ENCODE data around the gene VSIG10L.

VSIG10L gene

GRCh38 chr19:51321799-51322198, 20.1 kb downstream of the VSIG10L start:
- no peak for DNase-seq (ENCODE audit: low read depth)
- H3K4me3 ChIP-seq (ENCODE audit: low read depth, low read length) = no peak overlapping the region

DNA sequence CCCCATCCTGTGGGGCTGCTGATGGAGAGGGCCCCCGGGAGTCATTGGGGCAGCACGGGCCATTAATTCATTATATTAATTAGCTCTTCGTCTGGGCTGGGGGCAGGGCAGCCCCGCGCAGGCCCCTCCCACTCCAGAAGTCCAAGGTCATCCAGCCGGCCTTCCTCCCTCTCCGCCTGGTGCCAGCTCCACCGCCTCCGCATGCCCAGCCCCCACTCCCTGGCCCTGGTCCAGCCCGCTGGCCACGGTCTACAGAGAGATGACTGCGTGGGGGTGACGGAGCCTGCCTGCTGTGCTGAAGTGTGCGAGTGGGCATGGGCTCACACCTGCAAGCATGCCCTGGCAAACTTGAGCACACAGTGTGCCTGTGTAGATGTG, 21.7 kb downstream of the VSIG10L start:
- TF ChIP-seq, protein P1, sequence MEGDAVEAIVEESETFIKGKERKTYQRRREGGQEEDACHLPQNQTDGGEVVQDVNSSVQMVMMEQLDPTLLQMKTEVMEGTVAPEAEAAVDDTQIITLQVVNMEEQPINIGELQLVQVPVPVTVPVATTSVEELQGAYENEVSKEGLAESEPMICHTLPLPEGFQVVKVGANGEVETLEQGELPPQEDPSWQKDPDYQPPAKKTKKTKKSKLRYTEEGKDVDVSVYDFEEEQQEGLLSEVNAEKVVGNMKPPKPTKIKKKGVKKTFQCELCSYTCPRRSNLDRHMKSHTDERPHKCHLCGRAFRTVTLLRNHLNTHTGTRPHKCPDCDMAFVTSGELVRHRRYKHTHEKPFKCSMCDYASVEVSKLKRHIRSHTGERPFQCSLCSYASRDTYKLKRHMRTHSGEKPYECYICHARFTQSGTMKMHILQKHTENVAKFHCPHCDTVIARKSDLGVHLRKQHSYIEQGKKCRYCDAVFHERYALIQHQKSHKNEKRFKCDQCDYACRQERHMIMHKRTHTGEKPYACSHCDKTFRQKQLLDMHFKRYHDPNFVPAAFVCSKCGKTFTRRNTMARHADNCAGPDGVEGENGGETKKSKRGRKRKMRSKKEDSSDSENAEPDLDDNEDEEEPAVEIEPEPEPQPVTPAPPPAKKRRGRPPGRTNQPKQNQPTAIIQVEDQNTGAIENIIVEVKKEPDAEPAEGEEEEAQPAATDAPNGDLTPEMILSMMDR (conservative IDR thresholded peaks at IDR 0.05; ENCODE audit: low read depth, low read length) = no peak
- H3K4me3 ChIP-seq (ENCODE audit: low read depth, low read length) = no peak overlapping the region
- DNase-seq (ENCODE audit: low read depth) = no peak

More at GRCh38 chr19:51321799-51322198, 20.1 kb downstream of the VSIG10L start:
- TF ChIP-seq, protein P1 (conservative IDR thresholded peaks at IDR 0.05; ENCODE audit: low read depth, low read length) = no peak

GRCh38 chr19:51319649-51320279, 22.2 kb downstream of the VSIG10L start:
- TF ChIP-seq, protein P1 (conservative IDR thresholded peaks at IDR 0.05; ENCODE audit: low read depth, low read length) = no peak
- DNase-seq (ENCODE audit: low read depth) = no peak
- no peak overlapping the region for H3K4me3 ChIP-seq (ENCODE audit: low read depth, low read length)

DNA sequence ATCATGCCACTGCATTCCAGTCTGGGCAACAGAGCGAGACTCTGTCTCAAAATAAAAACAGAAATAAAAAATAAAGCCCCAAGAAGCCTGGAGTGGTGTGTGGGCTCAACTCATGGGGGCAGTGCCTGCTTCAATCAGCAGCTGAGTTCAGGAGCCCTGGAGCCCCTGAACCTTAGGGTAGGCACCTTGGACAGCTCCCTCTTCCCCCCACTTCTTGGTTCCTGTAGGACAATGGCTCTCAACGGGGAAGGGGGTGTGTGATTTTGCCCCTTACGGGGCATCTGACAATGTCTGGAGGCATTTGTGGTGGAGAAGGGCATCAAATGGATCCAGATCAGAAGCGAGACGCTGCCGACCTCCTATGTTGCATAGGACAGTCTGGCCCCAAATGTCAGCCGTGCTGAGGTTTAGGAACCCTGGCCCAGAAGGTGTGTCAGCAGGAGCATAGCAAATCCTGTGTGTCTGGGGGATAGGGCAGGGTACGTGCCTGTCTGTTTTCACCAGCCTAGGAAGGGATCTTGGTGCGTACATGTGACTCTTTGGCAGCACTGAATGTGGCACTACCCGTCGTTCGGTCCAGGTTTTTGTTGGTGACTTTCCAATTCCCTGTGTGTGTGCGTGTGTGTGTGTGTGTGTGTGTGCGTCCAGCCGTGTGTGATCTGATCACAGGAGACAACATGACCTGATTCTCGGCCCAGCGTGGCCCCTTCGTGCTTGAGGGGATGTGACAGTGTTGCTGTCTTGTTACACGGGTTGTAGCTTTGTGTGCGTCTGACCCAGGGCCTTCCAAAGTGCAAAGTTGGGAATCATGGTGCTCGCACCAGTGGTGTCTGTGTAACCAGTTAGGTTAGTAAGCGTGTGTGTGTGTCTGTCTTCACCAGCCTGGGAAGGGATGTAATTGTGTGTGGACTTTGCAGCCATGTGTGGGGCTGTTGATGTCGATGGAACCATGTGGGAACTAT, 23.0 kb downstream of the VSIG10L start:
- DNase-seq (ENCODE audit: low read depth) = no peak
- no peak overlapping the region for H3K4me3 ChIP-seq (ENCODE audit: low read depth, low read length)
- TF ChIP-seq, protein P1 (conservative IDR thresholded peaks at IDR 0.05; ENCODE audit: low read depth, low read length) = no peak

- TF ChIP-seq, protein P1 (conservative IDR thresholded peaks at IDR 0.05; ENCODE audit: low read depth, low read length) = no peak
- H3K4me3 ChIP-seq (ENCODE audit: low read depth, low read length) = no peak overlapping the region
- DNase-seq (ENCODE audit: low read depth) = no peak
Observed at GRCh38 chr19:51317968-51318367, 24.0 kb downstream of the VSIG10L start.

DNA sequence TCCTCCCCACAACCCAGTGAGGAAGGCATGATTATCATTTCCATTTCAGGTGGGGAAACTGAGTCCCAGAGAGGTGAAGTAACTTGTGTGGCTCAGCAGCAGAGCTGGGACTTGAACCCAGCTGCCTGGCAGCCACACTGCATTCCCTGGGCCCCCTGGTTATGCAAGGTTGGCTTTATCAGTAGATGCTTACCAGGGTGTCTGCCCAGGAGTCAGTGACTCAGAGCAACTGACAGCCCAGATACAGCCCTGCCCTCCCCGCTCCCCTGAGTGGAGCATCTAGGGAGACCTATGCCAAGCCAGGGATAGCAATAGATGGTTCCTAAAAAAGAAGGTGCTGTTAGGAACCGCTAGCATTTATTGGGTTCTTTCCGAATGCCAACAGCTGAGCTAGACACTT, 24.6 kb downstream of the VSIG10L start:
- H3K4me3 ChIP-seq (ENCODE audit: low read depth, low read length) = no peak overlapping the region
- DNase-seq (ENCODE audit: low read depth) = no peak
- TF ChIP-seq, protein P1 (conservative IDR thresholded peaks at IDR 0.05; ENCODE audit: low read depth, low read length) = no peak
